Neural cell (in vitro differentiated cells): Measurements from ENCODE around the gene BROX. TPM values are rescaled to one million over a fixed set of nuclear protein-coding genes. Genes with fewer than 3 reads are reported as not detected.

Experiments used
- H2AFZ ChIP-seq: fragments of 200-600, 300-800 bp; sonication (generic), shearing (Covaris generic); 2 replicates; pipeline ENCODE4 v1.6.0; 2014; ENCODE audit warnings: low read depth, mild to moderate bottlenecking, antibody characterized with exemption, low read length, moderate library complexity
- H3F3A ChIP-seq: fragments of 200-600 bp; shearing (Covaris generic); 2 replicates; pipeline ENCODE4 v1.6.1; 2016; ENCODE audit warnings: mild to moderate bottlenecking, moderate library complexity, mixed read lengths, antibody characterized with exemption, low read length; ENCODE audit not compliant: insufficient read depth, poor library complexity, severe bottlenecking
- H3K27ac ChIP-seq: fragments of 200-600, 300-800 bp; sonication (generic), shearing (Covaris generic); 2 replicates; pipeline ENCODE4 v1.5.1; 2014; ENCODE audit warnings: mild to moderate bottlenecking, low read length, moderate library complexity
- H3K27me3 ChIP-seq: fragments of 300-800, 200-600 bp; sonication (generic), shearing (Covaris generic); 2 replicates; pipeline ENCODE4 v1.6.0; 2014; ENCODE audit warnings: mild to moderate bottlenecking, low read depth, low read length, moderate library complexity; ENCODE audit not compliant: insufficient read depth
- H3K36me3 ChIP-seq: fragments of 300-800, 200-600 bp; sonication (generic), shearing (Covaris generic); 2 replicates; pipeline ENCODE4 v1.5.1; 2014; ENCODE audit warnings: mild to moderate bottlenecking, antibody characterized with exemption, low read length, moderate library complexity; ENCODE audit not compliant: insufficient read depth
- H3K4me2 ChIP-seq: fragments of 300-800, 200-600 bp; sonication (generic), shearing (Covaris generic); 2 replicates; pipeline ENCODE4 v1.6.0; 2014; ENCODE audit warnings: mild to moderate bottlenecking, low read length
- H3K4me3 ChIP-seq: fragments of 300-800, 200-600 bp; sonication (generic), shearing (Covaris generic); 2 replicates; pipeline ENCODE4 v1.5.1; 2014; ENCODE audit warnings: mild to moderate bottlenecking, low read length, moderate library complexity
- H3K79me2 ChIP-seq: fragments of 200-600 bp; shearing (Covaris generic); replicated peaks from 2 replicates; pipeline ENCODE4 v1.6.0; 2014; ENCODE audit warnings: mild to moderate bottlenecking, low read length, moderate library complexity; ENCODE audit not compliant: insufficient read depth
- H3K9ac ChIP-seq: fragments of 300-800, 200-600 bp; sonication (generic), shearing (Covaris generic); 2 replicates; pipeline ENCODE4 v1.6.1; 2016; ENCODE audit warnings: mild to moderate bottlenecking, low read length, mixed read lengths
- H3K9me2 ChIP-seq: fragments of 200-600 bp; shearing (Covaris generic); 2 replicates; pipeline ENCODE4 v1.6.1; 2016; ENCODE audit warnings: mild to moderate bottlenecking, low read length, mixed read lengths; ENCODE audit not compliant: insufficient read depth
- H3K9me3 ChIP-seq: fragments of 200-600, 300-800 bp; sonication (generic), shearing (Covaris generic); 2 replicates; pipeline ENCODE4 v1.6.1; 2016; ENCODE audit warnings: mild to moderate bottlenecking, mixed run types, low read length, moderate library complexity, mixed read lengths
- H4K20me1 ChIP-seq: fragments of 200-600 bp; shearing (Covaris generic); 2 replicates; pipeline ENCODE4 v1.6.1; 2016; ENCODE audit warnings: mild to moderate bottlenecking, mixed run types; ENCODE audit not compliant: insufficient read depth
- EP300 ChIP-seq: fragments of 450-650 bp; conservative IDR thresholded peaks from 2 replicates; pipeline ENCODE4 v1.6.1; 2014; ENCODE audit warnings: antibody characterized with exemption, mild to moderate bottlenecking, moderate library complexity; ENCODE audit not compliant: poor library complexity, severe bottlenecking
- EZH2 ChIP-seq: fragments of 200-600, 300-800 bp; shearing (Covaris generic), sonication (generic); IDR thresholded peaks from 2 replicates; pipeline ENCODE4 v1.6.1; 2014; ENCODE audit warnings: antibody characterized with exemption, low read length, borderline replicate concordance, mild to moderate bottlenecking; ENCODE audit not compliant: insufficient read depth, poor library complexity, severe bottlenecking
- MXI1 ChIP-seq: fragments of 450-650 bp; conservative IDR thresholded peaks from 2 replicates; pipeline ENCODE4 v1.6.1; 2014; ENCODE audit warnings: antibody characterized with exemption, mild to moderate bottlenecking; ENCODE audit not compliant: poor library complexity, severe bottlenecking
- POLR2AphosphoS5 ChIP-seq: IDR thresholded peaks from 2 replicates; pipeline ENCODE4 v1.6.1; 2012
- RAD21 ChIP-seq: fragments of 450-650 bp; conservative IDR thresholded peaks from 2 replicates; pipeline ENCODE4 v1.6.1; 2014; ENCODE audit warnings: antibody characterized with exemption, mild to moderate bottlenecking, moderate library complexity
- SMC3 ChIP-seq: fragments of 450-650 bp; conservative IDR thresholded peaks from 2 replicates; pipeline ENCODE4 v1.6.1; 2014; ENCODE audit warnings: antibody characterized with exemption, mild to moderate bottlenecking, moderate library complexity; ENCODE audit not compliant: poor library complexity
- TAF1 ChIP-seq: IDR thresholded peaks from 2 replicates; pipeline ENCODE4 v1.6.1; 2012; ENCODE audit warnings: low read depth
- polyA plus RNA-seq: library from polyadenylated mRNA; depleted of rRNA; stranded (reverse); fragments of >200 nt; gene quantifications from 2 replicates; pipeline ENCODE4 v1.2.3, GENCODE V29; 2014
- TF ChIP-seq, protein P1 (sequence below): IDR thresholded peaks from 2 replicates; pipeline ENCODE4 v1.6.1; 2012; ENCODE audit warnings: borderline replicate concordance
- TF ChIP-seq, protein P2 (sequence below): fragments of 450-650 bp; IDR thresholded peaks from 2 replicates; pipeline ENCODE4 v1.5.1; 2014; ENCODE audit warnings: antibody characterized with exemption, mild to moderate bottlenecking, moderate library complexity; ENCODE audit not compliant: poor library complexity, severe bottlenecking

Gene BROX
- polyA plus RNA-seq, 1 donor from 2014 or later: 22.6 TPM

DNA sequence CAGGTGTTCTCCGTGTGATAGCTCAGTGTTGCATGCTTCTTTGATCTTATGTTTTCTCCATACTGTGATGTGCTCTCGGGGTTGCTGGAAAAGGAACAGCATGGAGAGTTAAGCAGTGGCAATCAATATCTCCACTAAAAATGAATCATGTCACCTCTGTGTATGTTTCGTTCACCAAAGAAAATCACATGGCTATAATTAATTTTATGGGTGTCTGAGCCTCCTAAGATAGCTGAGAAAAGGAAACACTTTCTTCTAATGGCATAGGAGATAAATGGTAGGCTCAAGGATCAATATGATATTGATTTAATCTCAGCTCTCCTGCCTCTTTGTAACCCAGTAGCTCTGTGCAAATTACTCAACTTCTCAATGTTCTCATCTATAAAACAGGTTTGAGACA is 38.9 kb downstream of the BROX start:
- Histone ChIP-seq H3K9me3 (no peaks in the 10 kb centered on the region), H3K9ac (no peak overlapping the region), H3K9me2 (no peaks in the 10 kb centered on the region), H3K27ac (no peak overlapping the region), H3K79me2 (no peaks in the 10 kb centered on the region), H3K4me3 (no peak overlapping the region), H3F3A (no peaks in the 10 kb centered on the region), H3K4me2 (no peak overlapping the region), H3K27me3 (no peaks in the 10 kb centered on the region), H4K20me1 (no peaks in the 10 kb centered on the region), H2AFZ (no peak overlapping the region), H3K36me3 (no peaks in the 10 kb centered on the region)
- no peak for TF ChIP-seq TAF1
- no peak for TF ChIP-seq EZH2
- TF ChIP-seq MXI1: no peak
- no peak for TF ChIP-seq SMC3
- TF ChIP-seq, protein P1, sequence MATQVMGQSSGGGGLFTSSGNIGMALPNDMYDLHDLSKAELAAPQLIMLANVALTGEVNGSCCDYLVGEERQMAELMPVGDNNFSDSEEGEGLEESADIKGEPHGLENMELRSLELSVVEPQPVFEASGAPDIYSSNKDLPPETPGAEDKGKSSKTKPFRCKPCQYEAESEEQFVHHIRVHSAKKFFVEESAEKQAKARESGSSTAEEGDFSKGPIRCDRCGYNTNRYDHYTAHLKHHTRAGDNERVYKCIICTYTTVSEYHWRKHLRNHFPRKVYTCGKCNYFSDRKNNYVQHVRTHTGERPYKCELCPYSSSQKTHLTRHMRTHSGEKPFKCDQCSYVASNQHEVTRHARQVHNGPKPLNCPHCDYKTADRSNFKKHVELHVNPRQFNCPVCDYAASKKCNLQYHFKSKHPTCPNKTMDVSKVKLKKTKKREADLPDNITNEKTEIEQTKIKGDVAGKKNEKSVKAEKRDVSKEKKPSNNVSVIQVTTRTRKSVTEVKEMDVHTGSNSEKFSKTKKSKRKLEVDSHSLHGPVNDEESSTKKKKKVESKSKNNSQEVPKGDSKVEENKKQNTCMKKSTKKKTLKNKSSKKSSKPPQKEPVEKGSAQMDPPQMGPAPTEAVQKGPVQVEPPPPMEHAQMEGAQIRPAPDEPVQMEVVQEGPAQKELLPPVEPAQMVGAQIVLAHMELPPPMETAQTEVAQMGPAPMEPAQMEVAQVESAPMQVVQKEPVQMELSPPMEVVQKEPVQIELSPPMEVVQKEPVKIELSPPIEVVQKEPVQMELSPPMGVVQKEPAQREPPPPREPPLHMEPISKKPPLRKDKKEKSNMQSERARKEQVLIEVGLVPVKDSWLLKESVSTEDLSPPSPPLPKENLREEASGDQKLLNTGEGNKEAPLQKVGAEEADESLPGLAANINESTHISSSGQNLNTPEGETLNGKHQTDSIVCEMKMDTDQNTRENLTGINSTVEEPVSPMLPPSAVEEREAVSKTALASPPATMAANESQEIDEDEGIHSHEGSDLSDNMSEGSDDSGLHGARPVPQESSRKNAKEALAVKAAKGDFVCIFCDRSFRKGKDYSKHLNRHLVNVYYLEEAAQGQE: no peak
- no peak for TF ChIP-seq POLR2AphosphoS5
- TF ChIP-seq, protein P2, sequence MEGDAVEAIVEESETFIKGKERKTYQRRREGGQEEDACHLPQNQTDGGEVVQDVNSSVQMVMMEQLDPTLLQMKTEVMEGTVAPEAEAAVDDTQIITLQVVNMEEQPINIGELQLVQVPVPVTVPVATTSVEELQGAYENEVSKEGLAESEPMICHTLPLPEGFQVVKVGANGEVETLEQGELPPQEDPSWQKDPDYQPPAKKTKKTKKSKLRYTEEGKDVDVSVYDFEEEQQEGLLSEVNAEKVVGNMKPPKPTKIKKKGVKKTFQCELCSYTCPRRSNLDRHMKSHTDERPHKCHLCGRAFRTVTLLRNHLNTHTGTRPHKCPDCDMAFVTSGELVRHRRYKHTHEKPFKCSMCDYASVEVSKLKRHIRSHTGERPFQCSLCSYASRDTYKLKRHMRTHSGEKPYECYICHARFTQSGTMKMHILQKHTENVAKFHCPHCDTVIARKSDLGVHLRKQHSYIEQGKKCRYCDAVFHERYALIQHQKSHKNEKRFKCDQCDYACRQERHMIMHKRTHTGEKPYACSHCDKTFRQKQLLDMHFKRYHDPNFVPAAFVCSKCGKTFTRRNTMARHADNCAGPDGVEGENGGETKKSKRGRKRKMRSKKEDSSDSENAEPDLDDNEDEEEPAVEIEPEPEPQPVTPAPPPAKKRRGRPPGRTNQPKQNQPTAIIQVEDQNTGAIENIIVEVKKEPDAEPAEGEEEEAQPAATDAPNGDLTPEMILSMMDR: no peak
- no peak for TF ChIP-seq EP300
- no peak for TF ChIP-seq RAD21

DNA sequence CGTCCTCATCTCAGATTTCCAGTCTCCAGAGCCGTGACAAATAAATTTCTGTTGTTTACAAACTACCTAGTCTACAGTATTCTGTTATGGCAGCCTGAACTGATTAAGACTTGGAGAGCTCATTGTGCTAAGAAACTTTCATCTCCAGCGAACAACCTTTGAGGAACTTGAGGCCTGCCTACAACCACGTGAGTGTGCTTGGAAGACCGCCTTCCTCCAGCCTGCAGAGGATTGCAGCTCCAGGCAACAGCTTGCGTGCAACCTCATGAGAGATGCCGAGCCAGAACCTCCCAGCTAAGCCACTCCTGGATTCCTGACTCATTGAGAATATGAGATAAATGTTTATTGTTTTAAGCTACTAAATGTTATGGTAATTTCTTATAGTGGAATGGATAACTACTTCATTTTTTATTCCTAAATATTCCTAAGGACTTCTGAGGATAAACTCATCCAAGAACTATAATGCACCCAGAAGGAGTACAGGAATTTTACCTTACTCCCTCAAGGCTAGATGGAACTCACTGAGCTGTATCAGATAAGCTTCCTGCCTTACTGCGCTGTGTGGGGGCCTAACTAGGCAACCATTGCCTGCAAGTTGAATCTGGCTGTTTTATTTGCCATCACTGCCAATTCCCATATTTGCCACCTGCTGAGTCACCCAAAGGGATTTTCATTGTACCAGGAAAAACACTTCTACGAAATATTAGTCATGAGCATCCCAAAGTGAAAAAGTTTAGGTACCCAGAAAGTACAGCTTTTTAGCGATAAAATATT is 42.2 kb downstream of the BROX start:
- H3K27ac ChIP-seq: no peak overlapping the region
- TF ChIP-seq POLR2AphosphoS5: no peak
- TF ChIP-seq, protein P1: no peak
- no peaks in the 10 kb centered on the region for H4K20me1 ChIP-seq
- no peak overlapping the region for H2AFZ ChIP-seq
- no peak overlapping the region for H3K4me3 ChIP-seq
- H3K36me3 ChIP-seq: no peaks in the 10 kb centered on the region
- no peaks in the 10 kb centered on the region for H3F3A ChIP-seq
- H3K9ac ChIP-seq: no peak overlapping the region
- H3K9me2 ChIP-seq: no peaks in the 10 kb centered on the region
- no peak overlapping the region for H3K4me2 ChIP-seq
- H3K27me3 ChIP-seq: no peaks in the 10 kb centered on the region
- no peaks in the 10 kb centered on the region for H3K9me3 ChIP-seq
- no peaks in the 10 kb centered on the region for H3K79me2 ChIP-seq
